IPS-11a (cell line): ENCODE results near the gene SMAD6.

Source experiments
- H3K4me3 ChIP-seq: one replicate; pipeline ENCODE4 v1.5.1; 2013; ENCODE audit warnings: low read depth, low read length, control low read depth

Gene SMAD6

DNA sequence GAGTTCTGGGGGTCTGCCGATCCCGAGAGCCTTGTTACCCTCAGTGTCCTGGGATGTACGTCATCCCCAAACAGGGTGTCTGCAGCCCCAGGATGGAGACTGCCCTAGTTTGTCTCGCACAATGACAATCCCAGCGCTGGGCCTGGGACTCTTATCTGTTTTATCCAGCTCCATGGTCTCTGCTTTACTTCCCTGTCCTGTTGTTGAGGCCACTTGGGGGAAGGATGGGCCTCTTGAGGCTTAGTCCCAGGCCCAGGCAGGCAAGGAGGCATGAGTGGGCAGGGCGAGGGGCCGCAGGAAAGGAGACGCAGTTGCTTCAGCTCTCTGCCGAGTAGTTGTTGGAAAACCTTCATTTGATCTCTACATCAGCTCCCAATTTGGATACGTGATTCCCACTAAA, 17.4 kb downstream of the SMAD6 start:
- H3K4me3 ChIP-seq: no peak overlapping the region

DNA sequence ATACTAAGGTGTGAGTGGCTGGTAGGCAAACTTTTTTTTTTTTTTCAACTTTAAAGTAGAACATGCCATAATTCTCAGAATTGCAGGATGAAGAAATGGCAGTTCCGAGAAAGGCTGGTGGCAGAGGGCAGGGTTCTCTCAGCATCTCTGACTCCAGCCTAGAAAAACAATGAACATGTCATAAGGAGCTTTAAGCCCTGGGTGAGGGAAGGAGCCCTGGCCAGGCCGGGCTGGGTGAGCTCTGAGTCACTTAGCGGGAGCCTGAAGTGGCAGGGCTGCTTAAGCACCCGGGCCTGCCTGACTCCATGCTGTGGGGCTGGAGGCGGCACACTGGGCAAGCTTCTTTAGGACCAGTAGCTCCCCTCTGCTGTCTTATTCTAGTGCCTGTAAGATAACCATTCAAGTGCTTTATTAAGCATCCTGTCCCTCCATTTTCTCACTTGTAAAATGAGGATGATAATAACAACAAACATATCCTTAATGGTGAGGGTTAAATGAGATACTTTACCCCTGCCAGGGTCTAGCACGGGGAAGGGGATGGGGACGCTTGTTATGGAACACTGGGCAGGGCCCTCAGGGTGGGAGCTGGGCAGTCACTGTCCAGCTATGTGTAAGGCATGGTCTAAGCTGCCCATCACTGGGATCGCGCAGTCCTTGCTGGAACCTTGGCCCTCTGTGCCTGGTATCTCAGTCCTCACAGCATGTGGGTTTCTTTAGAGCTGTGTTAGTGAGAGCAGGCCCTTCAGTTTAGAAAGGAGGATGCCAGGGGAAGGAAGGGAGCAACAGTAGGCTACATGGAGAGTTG, 18.4 kb downstream of the SMAD6 start:
- no peak overlapping the region for H3K4me3 ChIP-seq

DNA sequence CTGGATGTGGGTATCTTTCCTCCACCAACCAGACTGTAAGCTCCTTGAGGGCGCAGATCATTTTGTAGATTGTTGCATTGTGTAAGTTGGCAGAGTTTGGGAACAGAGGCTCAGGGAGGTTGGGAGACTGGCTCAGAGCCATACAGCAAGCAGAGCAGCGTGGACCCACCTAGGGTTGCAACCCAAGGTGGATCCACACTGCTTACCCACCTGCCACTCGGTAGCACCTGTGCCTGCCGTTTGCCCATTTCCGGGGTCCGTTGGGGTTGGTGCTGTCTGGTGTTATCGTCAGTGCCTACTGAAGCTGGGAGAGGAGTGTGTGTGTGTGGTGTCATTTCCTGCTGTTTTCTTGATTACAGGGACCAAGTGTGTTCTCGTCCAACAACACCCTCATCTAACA, 19.0 kb downstream of the SMAD6 start:
- no peak overlapping the region for H3K4me3 ChIP-seq

- H3K4me3 ChIP-seq: no peak overlapping the region
These were observed 19.5 kb downstream of the SMAD6 start for GRCh38 chr15:66721501-66721937.

DNA sequence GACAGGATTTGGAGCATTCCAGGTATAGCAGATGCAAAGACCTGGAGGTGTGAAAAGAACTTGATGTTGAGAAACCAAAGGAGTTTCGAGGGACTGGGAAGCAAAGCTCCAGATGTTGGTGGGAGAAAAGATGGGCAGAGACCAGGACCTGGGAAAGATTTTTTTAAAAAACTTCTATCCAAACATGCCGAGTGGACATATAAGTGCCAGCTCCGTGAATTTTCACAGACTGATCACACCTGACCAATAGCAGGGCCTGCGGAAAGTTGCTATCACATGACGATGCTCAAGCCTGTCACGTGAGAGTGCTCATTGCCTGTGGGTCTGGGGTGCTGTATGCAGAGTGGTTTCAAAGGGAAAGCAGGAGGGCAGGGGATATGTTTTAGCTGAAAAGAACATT, 19.9 kb downstream of the SMAD6 start:
- no peak overlapping the region for H3K4me3 ChIP-seq

- no peak overlapping the region for H3K4me3 ChIP-seq
These were observed 20.9 kb downstream of the SMAD6 start for GRCh38 chr15:66722757-66723540.

DNA sequence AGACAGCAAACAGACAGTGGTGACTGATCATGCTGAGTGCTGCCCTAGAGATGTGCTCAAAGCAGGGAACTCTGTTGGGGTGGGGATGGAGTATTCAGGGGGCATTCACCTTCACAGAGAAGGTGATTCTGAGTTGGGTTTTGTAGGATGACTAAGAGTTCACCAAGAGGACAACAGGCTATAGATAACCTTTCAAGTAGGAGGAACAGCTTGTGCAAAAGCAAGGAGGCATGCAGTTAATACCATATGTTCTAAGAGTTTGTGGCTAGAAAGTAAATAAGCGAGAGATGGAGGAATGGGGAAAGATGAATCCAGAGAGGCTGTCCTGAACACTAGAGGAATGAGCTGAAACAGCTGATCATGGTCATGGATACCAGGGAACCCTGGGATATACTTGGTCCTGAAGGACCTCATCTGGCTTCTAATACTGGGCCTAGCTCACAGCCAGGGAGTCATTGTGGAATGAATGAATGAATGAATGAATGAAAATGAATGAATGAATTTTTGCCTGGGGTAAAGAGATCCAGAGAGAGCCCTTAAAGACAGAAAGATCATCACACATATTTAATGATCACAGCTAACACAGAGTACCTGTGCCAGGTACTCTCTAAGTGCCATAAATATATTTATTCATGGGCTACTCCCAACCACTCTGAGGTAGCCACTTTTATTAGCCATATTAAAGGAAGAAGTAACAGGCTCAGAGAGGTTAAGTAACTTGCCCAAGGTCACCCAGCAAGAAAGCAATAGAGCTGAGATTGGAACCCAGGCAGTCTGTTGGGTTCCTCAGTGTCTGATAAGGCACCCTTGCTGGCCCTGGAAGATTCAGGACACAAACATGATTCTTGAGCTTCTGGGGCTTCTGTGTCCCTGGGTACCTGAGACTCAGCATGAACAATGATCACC, 22.0 kb downstream of the SMAD6 start:
- H3K4me3 ChIP-seq: no peak overlapping the region

DNA sequence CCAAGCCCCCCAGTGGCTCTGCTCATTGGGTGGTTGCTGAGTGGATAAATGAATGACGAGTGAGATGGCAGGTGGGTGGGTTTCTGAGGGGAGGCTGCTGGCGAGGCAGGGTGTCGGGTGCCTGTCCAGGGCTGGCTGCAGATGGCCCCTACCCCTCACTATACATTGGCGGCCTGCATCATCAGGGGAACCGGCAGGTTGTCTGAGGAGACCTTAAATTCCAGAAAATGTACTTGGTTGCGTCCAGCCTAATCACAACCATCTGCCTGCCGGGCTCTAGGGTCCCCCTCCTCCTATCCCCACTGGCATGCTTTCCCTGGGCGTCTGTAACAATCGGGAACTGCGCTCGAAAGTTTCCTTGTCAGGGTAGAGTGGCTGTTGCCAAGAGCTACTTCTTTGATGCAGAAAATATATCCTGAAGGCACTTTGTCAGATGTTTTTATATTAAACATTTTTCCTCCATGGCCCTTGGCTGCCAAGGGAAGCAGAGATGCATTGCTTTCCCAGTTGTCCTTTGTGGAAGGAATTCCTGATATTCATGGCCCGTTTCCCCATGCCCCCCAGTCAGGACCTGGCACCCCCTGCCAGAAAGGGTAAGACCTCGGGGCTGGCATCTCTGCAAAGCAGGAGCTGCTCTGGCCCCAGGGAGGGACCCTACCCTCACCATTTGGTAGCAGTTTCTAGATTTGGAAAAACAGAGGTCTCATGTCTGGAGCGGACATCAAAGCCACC, 22.9 kb downstream of the SMAD6 start:
- H3K4me3 ChIP-seq: no peak overlapping the region

DNA sequence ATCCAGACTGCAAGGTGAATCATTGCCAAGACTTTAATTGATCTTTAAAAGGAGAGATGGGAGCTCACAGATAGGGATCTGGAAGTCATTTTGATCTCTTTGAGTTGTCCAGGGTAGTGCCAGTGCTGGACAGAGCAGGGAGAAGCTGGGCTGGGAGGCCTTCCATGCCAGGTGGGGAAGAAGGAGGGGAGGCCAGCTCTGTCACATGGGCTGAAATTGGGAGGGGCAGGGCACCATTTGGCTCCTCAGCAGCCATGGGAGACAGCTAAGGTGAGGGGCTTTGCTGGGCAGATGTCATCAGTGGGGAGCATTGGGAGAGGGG, 23.4 kb downstream of the SMAD6 start:
- no peak overlapping the region for H3K4me3 ChIP-seq

GRCh38 chr15:66726386-66726785, 24.4 kb downstream of the SMAD6 start:
- no peak overlapping the region for H3K4me3 ChIP-seq

DNA sequence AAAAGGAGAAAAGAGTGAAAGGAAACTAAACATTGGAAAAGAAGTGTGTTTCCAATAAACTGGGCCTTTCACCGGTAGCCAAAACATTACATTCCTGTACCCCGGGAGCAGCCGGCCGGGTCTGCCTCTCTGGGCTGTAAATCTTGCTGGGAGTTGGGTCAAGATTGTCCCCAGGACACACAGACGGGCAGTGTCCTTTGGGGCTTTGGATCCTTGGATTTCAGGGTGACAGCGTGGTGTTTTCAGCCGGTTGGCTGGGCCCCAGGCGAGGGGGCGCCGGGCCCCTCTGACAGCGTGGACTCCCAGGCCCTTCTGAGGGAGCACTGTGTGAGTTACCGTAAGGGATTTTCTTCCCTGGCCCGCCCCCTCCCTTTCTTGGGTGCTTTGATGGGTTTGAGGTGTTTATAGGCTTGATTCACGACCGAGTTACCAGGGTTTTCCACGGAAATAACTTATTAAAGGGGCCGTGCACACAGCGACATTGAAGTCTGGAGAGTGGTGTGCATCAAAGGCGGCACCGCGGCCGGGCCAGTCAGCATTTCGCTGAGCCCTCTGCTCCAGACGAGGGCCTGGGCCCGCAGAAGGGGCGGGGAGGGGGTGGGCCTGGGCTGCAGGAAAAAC, 27.4 kb downstream of the SMAD6 start:
- no peak overlapping the region for H3K4me3 ChIP-seq

- no peak overlapping the region for H3K4me3 ChIP-seq
These were observed 28.4 kb downstream of the SMAD6 start for GRCh38 chr15:66730168-66731021.

DNA sequence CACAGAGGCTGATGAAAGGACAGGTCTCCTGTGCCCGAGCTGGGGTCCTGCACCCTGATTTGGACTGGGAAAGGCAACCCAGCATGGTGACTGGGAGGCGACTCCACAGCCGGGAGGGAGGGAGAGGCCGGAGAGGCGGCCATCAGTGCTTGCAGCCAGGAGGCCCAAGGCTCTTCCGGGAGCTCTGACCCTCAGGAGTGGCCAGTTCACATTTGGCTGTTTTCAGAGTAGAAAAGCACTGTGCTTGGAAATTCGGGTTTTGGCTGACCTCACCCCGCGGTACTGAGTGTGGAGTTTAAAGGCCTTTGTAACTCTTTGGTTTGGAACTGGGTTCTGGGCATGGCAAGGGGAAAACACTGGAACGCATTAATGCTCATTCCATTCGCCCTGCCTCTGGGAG, 31.9 kb downstream of the SMAD6 start:
- H3K4me3 ChIP-seq: no peak overlapping the region

GRCh38 chr15:66734961-66735908, 33.2 kb downstream of the SMAD6 start:
- H3K4me3 ChIP-seq: no peak overlapping the region

DNA sequence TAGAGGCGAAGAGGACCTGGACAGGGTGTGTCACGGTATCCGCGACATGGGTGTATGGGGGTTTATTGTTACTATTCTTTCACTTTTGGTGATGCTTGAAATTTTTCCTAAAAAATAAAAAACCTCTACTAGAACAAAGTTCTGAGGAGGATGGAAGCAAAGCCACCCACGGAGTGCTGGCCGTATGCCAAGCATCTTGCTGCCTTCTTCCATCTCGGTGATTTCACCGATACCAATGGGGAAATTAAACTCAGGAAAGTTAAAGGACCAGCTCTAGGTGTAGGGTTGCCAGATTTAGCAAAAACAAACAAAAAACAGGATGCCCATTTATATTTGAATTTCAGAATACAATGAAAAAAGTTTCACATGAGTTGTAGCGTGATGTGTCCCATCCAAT, 33.9 kb downstream of the SMAD6 start:
- H3K4me3 ChIP-seq: no peak overlapping the region

- H3K4me3 ChIP-seq: no peak overlapping the region
These were observed 35.4 kb downstream of the SMAD6 start for GRCh38 chr15:66737243-66738010.

DNA sequence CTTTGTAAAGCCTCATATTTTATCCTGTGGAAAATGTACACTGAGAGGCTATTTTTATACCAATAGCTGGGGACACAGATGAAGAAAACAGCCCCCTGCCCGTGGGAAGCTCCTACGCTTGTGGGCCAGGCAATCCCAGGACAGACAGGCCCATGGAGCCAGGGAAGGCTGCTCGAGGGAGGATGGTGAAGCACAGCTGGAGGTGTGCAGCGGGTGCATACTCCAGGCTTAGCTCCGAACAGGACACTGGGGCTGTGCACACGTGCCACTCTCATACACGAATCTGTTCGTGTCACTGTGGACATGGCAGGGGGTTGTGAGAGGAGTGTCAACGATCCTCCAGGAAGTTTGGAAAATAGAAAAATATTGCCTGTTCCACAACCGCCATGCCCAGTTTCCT, 36.1 kb downstream of the SMAD6 start:
- no peak overlapping the region for H3K4me3 ChIP-seq

DNA sequence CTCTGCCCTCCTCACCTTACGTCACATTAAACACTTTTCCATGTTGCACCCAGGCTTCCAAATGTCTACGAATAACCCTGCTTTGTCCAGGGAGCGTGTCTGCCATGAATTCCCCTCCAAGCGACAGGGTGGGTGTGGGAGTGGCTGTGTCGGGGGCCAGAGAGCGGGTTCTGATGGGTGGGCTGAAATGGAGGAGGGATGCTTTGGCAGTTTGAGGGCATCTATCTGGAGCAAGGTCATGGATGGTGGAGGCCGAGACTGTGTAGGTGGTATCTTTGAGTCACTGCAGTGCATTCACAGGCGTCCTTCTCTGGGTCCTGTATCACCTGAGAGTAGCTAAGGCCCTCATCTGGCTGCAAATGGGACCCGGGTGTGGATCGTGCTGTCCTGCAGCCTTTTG, 36.6 kb downstream of the SMAD6 start:
- no peak overlapping the region for H3K4me3 ChIP-seq
